B cell (primary cell): Measurements from ENCODE around the gene HTR6. TPM values are rescaled to one million over a fixed set of nuclear protein-coding genes. Genes with fewer than 3 reads are reported as not detected.

ENCODE experiments used
- ATAC-seq: fragments of 200-7000 bp; cut with Tn5 transposase; one replicate; pipeline ENCODE4 v1.10.0; 2021; ENCODE audit warnings: low read depth, mild to moderate bottlenecking, moderate number of reproducible peaks, moderate library complexity
- CTCF ChIA-PET: fragments of 350-600 bp; sonication (Branson Sonifier 250); formaldehyde crosslinking; loops from one replicate; lab custom pipeline; 2021; ENCODE audit warnings: antibody characterized with exemption, inconsistent platforms; lab: Charles Lee
- POLR2A ChIA-PET: fragments of 350-600 bp; sonication (Branson Sonifier 250); formaldehyde crosslinking; loops from one replicate; lab custom pipeline; 2021; ENCODE audit warnings: antibody characterized with exemption; lab: Charles Lee
- DNase-seq: peaks from one replicate; pipeline ENCODE4 v3.0.0; 2013
- H2AFZ ChIP-seq: 2 replicates; pipeline ENCODE4 v1.6.1; 2012; ENCODE audit warnings: mild to moderate bottlenecking, low read depth, low read length; ENCODE audit not compliant: insufficient read depth, poor library complexity, severe bottlenecking
- H3K27ac ChIP-seq, 2 donors: 1 replicate in 1 of 2; 2 replicates in 1 of 2; pipeline ENCODE4 v1.5.1; 2012 to 2013; ENCODE audit warnings: low read length in 2 of 2, mild to moderate bottlenecking in 2 of 2, moderate library complexity in 1 of 2
- H3K27me3 ChIP-seq, 4 experiments: fragments of 200-600 bp in 1 of 4; sonication (generic) in 1 of 4; replicated peaks in 1 of 4; 1 replicate in 2 of 4; 2 replicates in 2 of 4; pipeline versions ENCODE4 v1.6.1 to v1.7.0; 2013 to 2016; ENCODE audit warnings: low read length in 3 of 4, mild to moderate bottlenecking in 2 of 4, mixed read lengths in 1 of 4, moderate library complexity in 1 of 4; ENCODE audit not compliant: insufficient read depth in 4 of 4, control insufficient read depth in 3 of 4; ENCODE audit errors: control extremely low read depth in 1 of 4
- H3K36me3 ChIP-seq, 2 experiments: replicated peaks in 1 of 2; 1 replicate in 1 of 2; 2 replicates in 1 of 2; pipeline versions ENCODE4 v1.6.1 to v1.7.1; 2013; ENCODE audit warnings: low read length in 1 of 2; ENCODE audit not compliant: insufficient read depth in 2 of 2, control insufficient read depth in 1 of 2; ENCODE audit errors: control extremely low read depth in 1 of 2, extremely low read depth in 1 of 2
- H3K4me1 ChIP-seq, 2 donors: fragments of 200-600 bp in 1 of 2; sonication (generic) in 1 of 2; 1 replicate in 1 of 2; 2 replicates in 1 of 2; pipeline versions ENCODE4 v1.5.1 to v1.6.1; 2013 to 2017; ENCODE audit warnings: low read length in 2 of 2; ENCODE audit not compliant: control insufficient read depth in 2 of 2, insufficient read depth in 2 of 2
- H3K4me2 ChIP-seq: replicated peaks from 2 replicates; pipeline ENCODE3; 2012; ENCODE audit warnings: mild to moderate bottlenecking, low read depth, low read length; ENCODE audit not compliant: poor library complexity, severe bottlenecking
- H3K4me3 ChIP-seq, 5 experiments: fragments of 200-600 bp in 1 of 5; sonication (generic) in 1 of 5; 1 replicate in 3 of 5; 2 replicates in 2 of 5; pipeline versions ENCODE4 v1.5.1 to v1.7.0; 2011 to 2016; ENCODE audit warnings: low read length in 4 of 5, mild to moderate bottlenecking in 4 of 5, low read depth in 2 of 5, control low read depth in 1 of 5, moderate library complexity in 1 of 5; ENCODE audit not compliant: insufficient read depth in 1 of 5; ENCODE audit errors: control extremely low read depth in 1 of 5, extremely low read depth in 1 of 5
- H3K79me2 ChIP-seq: fragments of 200-600 bp; sonication (generic); one replicate; pipeline ENCODE4 v1.6.0; 2016; ENCODE audit warnings: low read length; ENCODE audit not compliant: control insufficient read depth, insufficient read depth
- H3K9ac ChIP-seq: fragments of 200-600 bp; sonication (generic); 2 replicates; pipeline ENCODE4 v1.6.1; 2017; ENCODE audit warnings: mild to moderate bottlenecking, low read length, moderate library complexity
- H3K9me3 ChIP-seq, 3 donors: one replicate each; pipeline versions ENCODE4 v1.6.1 to v1.7.1; 2013; ENCODE audit warnings: low read length in 2 of 3; ENCODE audit not compliant: control insufficient read depth in 2 of 3, insufficient read depth in 1 of 3; ENCODE audit errors: control extremely low read depth in 1 of 3
- H4K20me1 ChIP-seq: 2 replicates; pipeline ENCODE4 v1.6.0; 2012; ENCODE audit warnings: mild to moderate bottlenecking, low read length; ENCODE audit not compliant: insufficient read depth, control insufficient read depth, poor library complexity, severe bottlenecking
- H3K27ac Mint-ChIP-seq: one replicate; pipeline ENCODE4 v1.8.0; 2021; ENCODE audit warnings: mixed read lengths
- H3K27me3 Mint-ChIP-seq: one replicate; pipeline ENCODE4 v1.8.0; 2021; ENCODE audit warnings: mixed read lengths
- H3K4me1 Mint-ChIP-seq: one replicate; pipeline ENCODE4 v1.8.0; 2021; ENCODE audit warnings: mixed read lengths
- H3K4me3 Mint-ChIP-seq: one replicate; pipeline ENCODE4 v1.8.0; 2021; ENCODE audit warnings: mixed read lengths
- H3K9me3 Mint-ChIP-seq: one replicate; pipeline ENCODE4 v1.8.0; 2022; ENCODE audit warnings: mixed read lengths; ENCODE audit not compliant: insufficient read depth
- CTCF ChIP-seq: fragments of 200-600 bp; IDR thresholded peaks from one replicate; pipeline ENCODE4 v1.8.0; 2022; ENCODE audit warnings: antibody characterized with exemption, mild to moderate bottlenecking
- EZH2 ChIP-seq: IDR thresholded peaks from 2 replicates; pipeline ENCODE4 v1.6.1; 2012; ENCODE audit warnings: borderline replicate concordance, low read depth, mild to moderate bottlenecking, moderate library complexity, low read length; ENCODE audit not compliant: insufficient read depth, poor library complexity, severe bottlenecking
- WGBS: methylation state at CpG from one replicate; pipeline ENCODE4 v1.1.5; 2013; ENCODE audit warnings: missing lambda C conversion rate; ENCODE audit not compliant: insufficient coverage; 5-methylcytosine and 5-hydroxymethylcytosine counted together
- intact Hi-C: fragments of 100-400 bp; cut with micrococcal nuclease; formaldehyde crosslinking; loops from one replicate; pipeline ENCODE4 v1.10.0; 2022
- polyA minus RNA-seq: library from RNA; depleted of rRNA, polyadenylated mRNA; stranded (reverse); fragments of >200 nt; gene quantifications from 2 replicates; pipeline ENCODE4 v1.2.3, GENCODE V29; 2012
- polyA plus RNA-seq: library from polyadenylated mRNA; depleted of rRNA; stranded (reverse); fragments of >200 nt; gene quantifications from 2 replicates; pipeline ENCODE4 v1.2.3, GENCODE V29; 2012
- total RNA-seq, 2 donors: library from RNA; stranded (reverse); fragments of 120-200 nt in 1 of 2; gene quantifications; 1 replicate in 1 of 2; 2 replicates in 1 of 2; pipeline versions ENCODE4 v1.2.3 to v1.2.4, GENCODE V29; 2013 to 2022

The HTR6 gene
- not detected in 2 replicates for total RNA-seq
- total RNA-seq (2013), result not detected
- polyA plus RNA-seq, result not detected in 2 replicates
- not detected in 2 replicates for polyA minus RNA-seq

DNA sequence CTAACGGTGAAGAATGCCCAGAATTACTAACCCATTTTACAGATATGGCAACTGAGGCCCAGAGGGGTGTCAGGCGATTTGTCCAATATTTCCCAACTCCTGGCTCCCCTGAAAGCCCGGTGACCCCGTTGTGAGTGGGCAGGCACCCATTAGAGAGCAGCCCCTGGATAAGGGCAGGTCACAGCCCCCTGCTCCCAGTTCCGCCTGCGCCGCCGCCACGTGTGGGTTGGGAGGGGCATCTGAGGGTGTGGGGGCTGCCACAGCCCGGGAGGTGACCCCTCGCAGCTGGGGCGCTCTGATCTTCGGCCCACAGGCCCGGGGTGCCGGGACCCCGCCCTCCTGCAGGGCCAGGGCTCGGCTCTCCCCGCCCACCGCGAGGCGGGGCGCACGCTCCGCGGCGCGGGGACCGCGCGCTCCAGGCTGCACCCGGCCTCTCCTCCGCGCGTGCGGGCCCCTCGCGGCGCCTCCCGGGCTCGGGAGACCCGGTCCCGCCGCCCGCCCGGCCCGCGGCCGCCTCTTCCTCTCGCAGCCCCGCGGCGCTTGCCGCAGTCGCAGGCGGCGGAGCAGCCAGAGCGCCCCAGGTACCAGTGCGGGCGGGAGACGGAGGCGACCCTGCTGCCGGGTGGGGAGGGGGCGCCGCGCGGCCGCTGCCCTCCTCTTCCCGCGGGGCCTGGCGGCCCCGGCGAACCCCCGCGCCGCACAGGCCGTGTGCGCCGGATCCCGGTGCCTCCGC, at the start of gene HTR6:
Gene HTR6 (plus strand): TSS at position 423 of the 733 bp plus-strand sequence. CDS start 879 bp downstream, outside the sequence.
- Histone ChIP-seq H3K4me2 (peak within 1 kb of the TSS; percentile 72), H3K4me3 (peak within 1 kb of the TSS in 2 of 5 experiments; percentile 19 to 23), H3K79me2 (no peaks in the 10 kb centered on the region), H3K27ac (no peak within 1 kb of the TSS), H3K36me3 (no peaks in the 10 kb centered on the region), H4K20me1 (no peaks in the 10 kb centered on the region), H3K9me3 (peaks cover 0 to 8% (median 0%) of the 10 kb centered on the region in 3 donors), H3K27me3 (peaks cover 0 to 45% (median 7%) of the 10 kb centered on the region in 4 experiments), H3K4me1 (peaks cover 21 to 22% of the 10 kb centered on the region in 2 donors), H3K9ac (no peak within 1 kb of the TSS), H2AFZ (peak within 1 kb of the TSS; percentile 28)
- intact Hi-C loops, result no loop called here
- H3K27me3 Mint-ChIP-seq, result peaks cover 60% of the 10 kb centered on the region
- 3% methylated on average over 80 of the region's 80 CpGs for WGBS
- CTCF ChIA-PET, result no interaction called here
- H3K4me3 Mint-ChIP-seq, result peak within 1 kb of the TSS; percentile 70
- DNase-seq (no peak), ATAC-seq (no peak)
- H3K4me1 Mint-ChIP-seq, result peaks cover 19% of the 10 kb centered on the region
- no peak within 1 kb of the TSS for H3K27ac Mint-ChIP-seq
- TF ChIP-seq EZH2 (no peak), CTCF (no peak)
- POLR2A ChIA-PET, result no interaction called here
- no peaks in the 10 kb centered on the region for H3K9me3 Mint-ChIP-seq

DNA sequence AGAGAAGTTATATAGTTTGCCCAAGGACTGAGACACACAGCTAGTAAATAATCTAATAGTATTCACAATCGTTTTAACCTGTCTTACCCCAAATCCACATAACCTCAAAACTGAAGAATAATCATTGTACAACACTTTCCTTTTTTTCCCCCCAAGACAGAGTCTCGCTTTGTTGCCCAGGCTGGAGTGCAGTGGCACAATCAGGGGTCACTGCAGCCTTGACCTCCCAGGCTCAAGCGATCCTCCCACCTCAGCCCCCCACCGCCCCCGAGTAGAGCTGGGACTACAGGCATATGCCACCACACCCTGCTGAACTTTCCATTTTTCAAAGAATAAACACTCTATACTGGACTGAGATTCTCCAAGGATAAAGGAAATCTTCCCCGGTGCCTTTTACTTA, 49.2 kb upstream of the HTR6 start:
- ChIA-PET CTCF (no interaction called here), POLR2A (no interaction called here)
- no peak for ATAC-seq

More for the DNA sequence above, 49.2 kb upstream of the HTR6 start:
- no peak overlapping the region for H3K4me2 ChIP-seq
- no peaks in the 10 kb centered on the region for H3K27me3 Mint-ChIP-seq
- no peak overlapping the region for H3K27ac Mint-ChIP-seq
- H4K20me1 ChIP-seq, result peaks cover 34% of the 10 kb centered on the region
- no peak overlapping the region for H3K27ac ChIP-seq
- no peak overlapping the region for H2AFZ ChIP-seq
- TF ChIP-seq CTCF, result no peak
- no peak for TF ChIP-seq EZH2
- WGBS, result 93% methylated on average over 4 of the region's 6 CpGs
- H3K9ac ChIP-seq, result no peak overlapping the region
- H3K27me3 ChIP-seq, result no peaks in the 10 kb centered on the region
- no peaks in the 10 kb centered on the region for H3K9me3 ChIP-seq
- H3K79me2 ChIP-seq, result peaks cover 42% of the 10 kb centered on the region
- no peak overlapping the region for H3K4me3 ChIP-seq
- H3K4me1 ChIP-seq, result no peaks in the 10 kb centered on the region
- no peak overlapping the region for H3K4me3 Mint-ChIP-seq
- no peaks in the 10 kb centered on the region for H3K9me3 Mint-ChIP-seq
- peaks cover 8 to 23% of the 10 kb centered on the region in 2 experiments for H3K36me3 ChIP-seq
- DNase-seq, result no peak
- intact Hi-C loops, result no loop called here
- peaks cover 2% of the 10 kb centered on the region for H3K4me1 Mint-ChIP-seq
